Smooth muscle cell of the brain vasculature (primary cell): ENCODE measurements around the gene ALPI.

Experiments used
- DNase-seq: peaks from one replicate; pipeline ENCODE4 v3.0.0-alpha.2; 2012; ENCODE audit warnings: low read depth, low spot score

The ALPI gene

GRCh38 chr2:232485348-232485756, 29.4 kb downstream of the ALPI start:
- DNase-seq: no peak

DNA sequence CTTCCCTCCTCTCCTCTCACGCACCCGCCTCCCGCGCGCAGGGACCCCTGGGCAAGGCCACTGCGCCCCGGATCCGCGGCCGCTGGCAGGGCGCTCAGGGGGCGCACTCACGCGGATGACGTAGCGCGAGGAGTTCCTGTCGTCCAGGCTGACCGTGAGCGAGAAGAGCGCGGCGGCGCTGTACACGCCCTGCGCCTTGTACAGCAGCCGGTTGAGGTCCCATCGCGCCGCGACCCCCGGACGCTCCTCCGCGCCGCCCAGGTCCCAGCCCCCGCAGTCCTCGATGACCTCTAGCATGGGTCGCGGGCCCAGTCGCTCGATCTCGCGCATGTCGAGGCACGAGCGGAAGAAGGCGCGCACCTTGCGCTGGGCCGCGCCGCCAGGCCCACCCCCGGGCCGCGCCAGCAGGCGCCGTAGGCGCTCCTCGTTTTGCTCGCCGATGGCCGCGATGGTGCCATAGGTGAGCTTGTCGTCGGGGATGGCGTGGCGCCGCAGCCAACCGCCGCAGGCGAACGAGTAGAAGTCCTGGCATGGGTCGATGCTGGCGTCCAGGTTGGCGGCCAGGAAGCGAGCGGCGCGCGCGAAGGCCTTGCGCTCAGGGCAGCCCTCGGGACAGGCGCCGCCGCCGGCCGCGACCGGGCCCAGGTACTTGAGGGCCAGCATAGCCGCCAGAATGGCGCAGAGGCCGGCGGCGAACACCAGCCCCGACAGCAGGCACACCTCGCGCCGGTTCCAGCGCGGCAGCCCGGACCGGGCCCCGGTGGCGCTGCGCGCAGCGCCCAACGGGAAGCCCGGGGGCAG, 30.0 kb downstream of the ALPI start:
- no peak for DNase-seq

GRCh38 chr2:232486558-232487384, 30.8 kb downstream of the ALPI start:
- no peak for DNase-seq

DNA sequence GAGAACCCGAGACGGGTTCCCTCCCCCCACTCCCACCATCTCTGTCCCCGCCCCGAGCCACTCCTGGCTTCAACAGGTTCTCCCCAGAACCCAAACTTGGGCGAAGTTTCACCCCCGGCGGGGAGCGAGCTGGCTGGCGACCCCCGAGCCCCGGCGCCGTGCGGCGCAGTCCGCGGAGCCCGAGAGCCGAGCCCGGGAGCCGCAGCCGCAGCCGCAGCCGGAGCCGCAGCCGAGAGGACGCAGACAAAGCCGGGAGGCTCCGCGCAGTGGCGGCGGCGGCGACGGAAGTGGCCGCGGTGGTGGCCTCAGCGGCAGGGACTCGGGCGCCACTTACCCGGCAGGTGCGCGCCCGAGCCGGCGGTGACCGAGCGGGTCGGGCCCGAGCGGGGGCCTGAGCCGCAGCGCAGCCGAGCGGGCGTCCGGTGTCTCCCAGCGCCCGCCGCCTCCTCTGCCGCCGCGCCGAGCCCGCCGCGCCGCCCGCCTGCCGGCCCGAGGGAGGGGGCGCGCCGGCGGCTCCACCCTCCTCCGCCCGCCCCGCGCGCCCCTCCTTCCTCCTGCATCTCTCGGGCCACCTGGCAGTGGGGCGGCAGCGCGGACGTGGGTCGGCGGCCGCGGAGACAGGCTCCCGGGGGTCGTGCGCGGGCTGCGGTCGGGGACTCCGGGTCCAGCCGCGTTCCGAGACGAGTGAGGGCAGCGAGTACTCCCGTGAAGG, 31.6 kb downstream of the ALPI start, which contains the start of gene ECEL1:
ECEL1 (minus strand) TSS at position 450 of the 712 bp plus-strand sequence. CDS start 1,181 bp downstream, outside the sequence.
- no peak for DNase-seq

- no peak for DNase-seq
Measured at GRCh38 chr2:232488097-232488711, 32.3 kb downstream of the ALPI start.

- DNase-seq: no peak
Measured at GRCh38 chr2:232488721-232489300, 32.9 kb downstream of the ALPI start.

DNA sequence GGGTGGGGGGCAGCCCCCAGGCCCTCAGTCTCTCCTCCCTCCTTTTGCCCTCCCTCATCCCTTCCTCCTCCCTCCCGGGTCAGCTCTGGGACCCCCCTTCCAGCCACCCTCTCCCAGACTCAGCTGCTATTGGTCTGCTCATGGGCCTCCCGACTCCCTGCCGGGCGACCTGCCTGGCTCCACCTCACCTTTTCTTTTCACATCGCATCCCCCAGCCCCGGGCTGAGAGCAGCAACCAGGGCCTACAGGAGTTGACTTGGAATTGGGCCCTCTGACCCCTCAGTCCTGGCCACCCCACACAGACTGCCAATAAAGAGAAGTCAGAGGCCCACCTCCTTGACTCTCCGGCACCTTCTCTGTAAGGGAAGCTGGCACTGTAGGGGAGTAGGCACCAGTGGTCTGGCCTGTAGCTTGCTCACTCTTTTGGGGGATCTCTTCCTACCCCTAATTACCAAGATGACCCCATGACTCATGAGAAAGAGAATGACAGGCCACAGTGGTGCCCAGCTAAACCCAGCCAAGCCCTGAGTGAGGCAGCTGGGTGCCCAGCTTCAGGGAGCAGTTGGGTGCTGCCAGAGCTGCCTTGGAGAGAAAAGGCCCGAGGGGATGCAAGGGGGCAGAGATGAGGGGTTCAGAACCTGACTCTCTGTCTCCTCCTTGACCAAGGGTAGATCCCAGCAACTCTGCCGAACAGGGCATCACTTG, 33.7 kb downstream of the ALPI start:
- no peak for DNase-seq

GRCh38 chr2:232490221-232491138, 34.5 kb downstream of the ALPI start:
- DNase-seq: no peak

DNA sequence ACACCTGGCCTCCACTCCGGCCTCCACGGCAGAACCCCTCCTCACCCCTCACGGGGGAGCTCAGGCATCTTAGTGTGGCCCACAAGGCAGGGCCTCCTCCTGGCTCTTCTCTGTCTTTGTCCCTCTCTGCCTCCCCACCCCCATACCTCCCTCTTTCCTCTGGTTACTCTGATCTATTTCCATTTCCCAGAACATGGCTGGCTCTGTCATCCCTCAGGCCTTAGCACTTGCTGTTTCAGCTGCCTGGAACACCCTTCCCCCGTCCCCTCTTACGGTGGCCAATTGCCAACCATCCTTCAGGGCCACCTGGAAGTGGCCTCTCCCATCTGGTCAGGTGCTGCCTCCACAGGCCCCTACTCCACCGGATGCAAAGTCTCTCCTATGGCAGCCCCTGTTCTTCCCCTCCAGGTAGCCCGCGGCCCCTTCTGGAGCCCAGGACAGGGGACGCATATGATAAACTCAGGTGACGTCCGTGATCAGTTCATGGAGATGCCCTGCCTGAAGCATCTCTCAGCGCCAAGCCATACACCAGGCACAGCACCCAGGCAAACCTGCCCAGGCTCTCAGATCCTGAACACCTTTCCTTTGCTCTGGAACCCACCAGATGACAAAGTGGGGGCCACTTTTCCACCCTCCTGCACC, 35.3 kb downstream of the ALPI start:
- no peak for DNase-seq

DNA sequence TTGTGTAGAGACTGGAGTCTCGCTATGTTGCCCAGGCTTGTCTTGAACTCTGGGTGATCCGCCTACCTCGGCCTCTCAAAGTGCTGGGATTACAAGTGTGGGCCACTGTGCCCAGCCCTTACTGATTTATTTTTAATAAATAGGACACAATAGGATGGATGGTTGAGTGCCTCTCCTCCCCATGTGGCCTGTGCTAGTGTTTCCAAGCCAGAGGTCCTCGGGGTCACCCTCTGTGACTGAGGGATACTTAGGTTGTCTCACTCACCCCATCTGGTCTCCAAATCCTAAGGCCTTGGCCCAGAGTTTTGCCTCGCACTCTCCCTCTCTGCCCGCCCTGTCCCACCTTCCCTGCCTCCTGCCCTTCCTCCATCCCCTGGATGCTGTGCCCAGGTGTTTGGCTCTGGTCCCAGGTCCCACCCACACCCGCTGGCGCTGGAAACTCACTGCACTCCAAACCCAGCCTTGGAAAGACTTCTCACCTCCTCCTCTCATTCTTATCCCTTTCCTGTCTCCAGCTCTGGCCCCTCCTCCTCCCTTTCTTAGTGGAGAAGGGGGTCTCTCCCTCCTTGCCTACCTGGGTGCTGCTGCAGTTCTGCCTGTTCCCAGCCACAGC, 36.4 kb downstream of the ALPI start:
- DNase-seq: no peak

- no peak for DNase-seq
Measured at GRCh38 chr2:232492963-232493700, 37.2 kb downstream of the ALPI start.

DNA sequence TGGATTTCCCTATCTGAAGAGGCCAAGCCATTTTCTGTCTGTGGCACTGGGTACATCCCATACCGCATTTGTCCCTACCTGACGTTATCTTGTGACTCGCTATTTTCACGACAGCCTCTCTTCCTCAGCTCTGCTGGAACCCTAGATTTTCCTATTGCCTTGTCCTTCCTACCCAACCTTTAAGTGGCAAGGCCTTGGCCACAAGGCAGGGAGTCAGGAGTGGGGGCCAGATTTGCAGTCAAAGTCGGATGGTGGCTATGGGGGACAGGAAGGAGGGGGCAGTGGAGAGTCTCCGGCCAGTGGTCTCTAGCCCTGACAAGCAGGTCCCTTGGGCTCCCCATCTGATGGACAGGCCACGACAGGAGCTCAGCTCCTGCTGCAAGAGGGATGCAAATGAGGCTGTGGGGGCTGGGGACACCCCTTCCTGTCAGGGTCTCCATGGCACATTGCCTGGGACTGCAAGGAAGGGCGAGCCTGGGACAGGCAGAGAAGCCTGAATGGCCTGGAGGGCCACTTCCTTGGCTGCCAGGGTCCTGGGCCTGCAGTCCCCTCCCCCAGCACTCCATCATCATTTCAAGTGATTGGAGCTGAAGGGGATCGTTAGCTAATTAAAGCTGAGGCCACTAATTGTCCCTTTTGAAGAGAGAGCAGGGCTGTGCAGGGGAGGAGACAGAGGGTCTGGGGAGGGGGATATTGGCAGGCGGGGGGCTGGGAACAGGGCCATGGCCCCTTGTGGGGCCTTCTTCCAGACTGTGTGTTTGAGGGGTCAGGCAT, 37.9 kb downstream of the ALPI start:
- DNase-seq: no peak

GRCh38 chr2:232494542-232494941, 38.6 kb downstream of the ALPI start:
- DNase-seq: no peak

DNA sequence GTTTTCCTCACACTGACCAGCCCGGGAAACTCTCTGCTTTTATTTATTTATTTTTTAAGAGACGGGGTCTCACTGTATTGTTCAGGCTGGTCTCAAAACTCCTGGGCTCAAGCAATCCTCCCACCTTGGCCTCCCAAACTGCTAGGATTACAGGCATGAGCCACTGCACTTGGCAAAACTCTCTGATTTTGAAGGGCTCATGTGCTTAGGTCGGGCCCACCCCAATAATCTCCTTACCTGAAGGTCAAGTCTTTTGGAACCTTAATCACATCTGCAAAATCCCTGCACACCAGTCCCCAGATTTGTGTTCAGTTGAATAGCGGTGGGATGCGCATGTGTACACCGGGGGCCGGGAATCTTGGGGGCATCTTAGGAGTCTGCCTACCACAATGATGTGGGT, 39.3 kb downstream of the ALPI start:
- no peak for DNase-seq

DNA sequence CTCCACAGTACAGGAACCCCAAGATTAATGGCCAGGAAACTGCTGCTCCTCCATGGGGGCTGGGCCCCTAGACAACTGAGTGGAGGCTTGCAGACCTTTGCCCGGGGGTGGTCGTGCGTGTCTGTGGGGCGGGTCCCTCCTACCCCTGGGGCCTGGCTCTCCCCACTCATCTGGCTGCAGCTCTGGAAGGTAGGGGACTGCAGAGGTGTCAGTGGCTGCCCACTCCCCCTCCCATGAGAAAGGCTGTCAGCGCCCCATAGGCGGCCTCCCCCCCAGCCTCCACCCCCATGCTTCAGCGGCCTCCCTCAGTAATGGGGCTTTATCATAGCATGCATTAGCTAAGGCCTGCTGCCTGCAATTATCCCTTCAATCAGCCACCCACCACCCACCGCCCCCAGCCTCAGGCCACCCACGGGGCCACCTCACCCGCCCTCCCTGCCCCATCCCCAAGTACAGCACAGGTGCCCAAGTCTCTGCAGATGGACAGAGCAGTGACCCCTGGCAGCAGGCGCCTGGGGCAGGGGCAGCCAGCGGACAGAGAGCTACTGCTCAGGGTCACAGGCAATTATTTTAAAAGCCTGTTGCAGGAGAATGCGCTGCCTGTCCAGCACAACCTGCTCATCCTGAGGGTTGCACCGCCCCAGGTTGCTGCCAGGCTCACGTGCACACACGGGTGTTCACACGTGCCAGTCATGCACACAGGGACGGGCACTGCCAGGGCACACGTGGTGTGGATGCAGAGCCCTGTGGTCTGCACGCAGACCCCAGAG, 40.7 kb downstream of the ALPI start:
- no peak for DNase-seq

- DNase-seq: no peak
Measured at GRCh38 chr2:232497348-232497747, 41.4 kb downstream of the ALPI start.
